Immature natural killer cell (primary cell): ENCODE data around the gene RHNO1. TPM values are rescaled to one million over a fixed set of nuclear protein-coding genes. Genes with fewer than 3 reads are reported as not detected.
"Not testable (repeated sequence)": the region's sequence is repeated elsewhere in the genome, so short reads cannot be mapped to it uniquely, and the experiment has no call there.

ENCODE experiments used
- DNase-seq, 3 donors: peaks; one replicate each; pipeline ENCODE4 v3.0.0; 2022; ENCODE audit warnings: mixed read lengths in 1 of 3
- H3K27ac Mint-ChIP-seq, 6 donors: one replicate each; pipeline ENCODE4 v1.8.0; 2020; ENCODE audit warnings: mixed read lengths in 6 of 6, mild to moderate bottlenecking in 5 of 6, inconsistent platforms in 4 of 6, moderate library complexity in 3 of 6
- H3K27me3 Mint-ChIP-seq, 3 donors: one replicate each; pipeline ENCODE4 v1.8.0; 2020 to 2021; ENCODE audit warnings: low read depth in 3 of 3, mild to moderate bottlenecking in 3 of 3, mixed read lengths in 3 of 3, moderate library complexity in 3 of 3, inconsistent platforms in 1 of 3
- H3K36me3 Mint-ChIP-seq, 3 donors: one replicate each; pipeline ENCODE4 v1.8.0; 2020; ENCODE audit warnings: mixed read lengths in 3 of 3, inconsistent platforms in 2 of 3, mild to moderate bottlenecking in 2 of 3
- H3K4me1 Mint-ChIP-seq, 2 donors: one replicate each; pipeline ENCODE4 v1.8.0; 2020; ENCODE audit warnings: inconsistent platforms in 2 of 2, mild to moderate bottlenecking in 2 of 2, mixed read lengths in 2 of 2, moderate library complexity in 1 of 2
- H3K4me3 Mint-ChIP-seq, 5 donors: one replicate each; pipeline ENCODE4 v1.8.0; 2020; ENCODE audit warnings: mild to moderate bottlenecking in 5 of 5, mixed read lengths in 5 of 5, inconsistent platforms in 3 of 5, moderate library complexity in 3 of 5
- H3K9me3 Mint-ChIP-seq, 6 donors: one replicate each; pipeline ENCODE4 v1.8.0; 2020; ENCODE audit warnings: mild to moderate bottlenecking in 6 of 6, mixed read lengths in 6 of 6, inconsistent platforms in 4 of 6, moderate library complexity in 3 of 6
- polyA plus RNA-seq, 3 donors: library from polyadenylated mRNA; unstranded; fragments of 300-500 nt; fragmentation: Illumina TruSeq; gene quantifications; one replicate each; pipeline ENCODE4 v1.2.3, GENCODE V29; 2021

Gene RHNO1
- polyA plus RNA-seq, 3 donors from 2014 or later = 27.2 to 49.0 (median 37.6) TPM

GRCh38 chr12:2851931-2852330 is 25.1 kb upstream of the RHNO1 start:
- Mint-ChIP-seq H3K36me3 (peaks cover 7 to 16% (median 11%) of the 10 kb centered on the region in 3 donors), H3K27me3 (no peaks in the 10 kb centered on the region), H3K4me1 (no peaks in the 10 kb centered on the region), H3K27ac (no peak overlapping the region), H3K4me3 (no peak overlapping the region), H3K9me3 (no peaks in the 10 kb centered on the region)
- no peak for DNase-seq

- peak overlapping the region in 1 of 6 donors; percentile 34 for H3K27ac Mint-ChIP-seq
- DNase-seq = peak in 2 of 3 donors; percentile 8 to 18
- H3K9me3 Mint-ChIP-seq = no peaks in the 10 kb centered on the region
- no peaks in the 10 kb centered on the region for H3K4me1 Mint-ChIP-seq
- peaks cover 0 to 1% (median 0%) of the 10 kb centered on the region in 3 donors for H3K27me3 Mint-ChIP-seq
- H3K4me3 Mint-ChIP-seq = no peak overlapping the region
- H3K36me3 Mint-ChIP-seq = peaks cover 3 to 12% (median 6%) of the 10 kb centered on the region in 3 donors
These were observed 23.4 kb upstream of the RHNO1 start for GRCh38 chr12:2853626-2854025.

- no peak for DNase-seq
- no peak overlapping the region for H3K27ac Mint-ChIP-seq
These were observed 22.2 kb upstream of the RHNO1 start for GRCh38 chr12:2854669-2855453.

GRCh38 chr12:2855546-2855945 is 21.5 kb upstream of the RHNO1 start:
- H3K9me3 Mint-ChIP-seq = no peaks in the 10 kb centered on the region
- no peaks in the 10 kb centered on the region for H3K4me1 Mint-ChIP-seq
- DNase-seq = no peak
- H3K36me3 Mint-ChIP-seq = peaks cover 3 to 6% (median 6%) of the 10 kb centered on the region in 3 donors
- H3K4me3 Mint-ChIP-seq = no peak overlapping the region
- H3K27me3 Mint-ChIP-seq = peaks cover 0 to 2% (median 0%) of the 10 kb centered on the region in 3 donors
- H3K27ac Mint-ChIP-seq = peak overlapping the region in 1 of 6 donors; percentile 30

More at GRCh38 chr12:2854669-2855453, 22.2 kb upstream of the RHNO1 start:
- Mint-ChIP-seq H3K36me3 (peaks cover 3 to 6% (median 6%) of the 10 kb centered on the region in 3 donors), H3K27me3 (peaks cover 0 to 2% (median 0%) of the 10 kb centered on the region in 3 donors), H3K4me3 (no peak overlapping the region), H3K9me3 (no peaks in the 10 kb centered on the region), H3K4me1 (no peaks in the 10 kb centered on the region)

GRCh38 chr12:2856051-2856450 is 21.0 kb upstream of the RHNO1 start:
- Mint-ChIP-seq H3K36me3 (peaks cover 3 to 6% (median 6%) of the 10 kb centered on the region in 3 donors), H3K4me3 (no peak overlapping the region), H3K27ac (no peak overlapping the region), H3K4me1 (no peaks in the 10 kb centered on the region), H3K9me3 (no peaks in the 10 kb centered on the region), H3K27me3 (peaks cover 0 to 2% (median 0%) of the 10 kb centered on the region in 3 donors)
- DNase-seq = no peak

GRCh38 chr12:2857021-2857431 is 20.0 kb upstream of the RHNO1 start, which contains the start of gene TEX52:
TEX52 (minus strand) TSS chr12:2857039; CDS start chr12:2857026, 13 bp downstream.
- Mint-ChIP-seq H3K36me3 (peaks cover 3 to 6% (median 6%) of the 10 kb centered on the region in 3 donors), H3K4me3 (no peak within 1 kb of the TSS), H3K4me1 (no peaks in the 10 kb centered on the region), H3K27ac (no peak within 1 kb of the TSS), H3K9me3 (no peaks in the 10 kb centered on the region), H3K27me3 (peaks cover 0 to 2% (median 0%) of the 10 kb centered on the region in 3 donors)
- no peak for DNase-seq

- Mint-ChIP-seq H3K27me3 (peaks cover 0 to 2% (median 0%) of the 10 kb centered on the region in 3 donors), H3K4me3 (no peak overlapping the region), H3K4me1 (no peaks in the 10 kb centered on the region), H3K27ac (no peak overlapping the region), H3K36me3 (peaks cover 3 to 6% (median 6%) of the 10 kb centered on the region in 3 donors), H3K9me3 (no peaks in the 10 kb centered on the region)
- DNase-seq = no peak
These were observed 19.4 kb upstream of the RHNO1 start for GRCh38 chr12:2857576-2857975.

GRCh38 chr12:2858334-2858733 is 18.7 kb upstream of the RHNO1 start:
- Mint-ChIP-seq H3K4me1 (no peaks in the 10 kb centered on the region), H3K27ac (peak overlapping the region in 1 of 6 donors; percentile 76), H3K27me3 (peaks cover 0 to 2% (median 0%) of the 10 kb centered on the region in 3 donors), H3K36me3 (peaks cover 3 to 6% (median 6%) of the 10 kb centered on the region in 3 donors), H3K4me3 (no peak overlapping the region), H3K9me3 (no peaks in the 10 kb centered on the region)
- no peak for DNase-seq

GRCh38 chr12:2858944-2859421 is 18.0 kb upstream of the RHNO1 start:
- H3K9me3 Mint-ChIP-seq = no peaks in the 10 kb centered on the region

GRCh38 chr12:2860170-2860569 is 16.9 kb upstream of the RHNO1 start:
- H3K36me3 Mint-ChIP-seq = peaks cover 3 to 6% (median 6%) of the 10 kb centered on the region in 3 donors
- DNase-seq = no peak
- H3K27me3 Mint-ChIP-seq = peaks cover 0 to 2% (median 0%) of the 10 kb centered on the region in 3 donors
- no peak overlapping the region for H3K27ac Mint-ChIP-seq
- no peaks in the 10 kb centered on the region for H3K9me3 Mint-ChIP-seq
- no peaks in the 10 kb centered on the region for H3K4me1 Mint-ChIP-seq
- no peak overlapping the region for H3K4me3 Mint-ChIP-seq

More at GRCh38 chr12:2858944-2859421, 18.0 kb upstream of the RHNO1 start:
- H3K36me3 Mint-ChIP-seq = peaks cover 3 to 6% (median 6%) of the 10 kb centered on the region in 3 donors
- H3K4me3 Mint-ChIP-seq = no peak overlapping the region
- H3K4me1 Mint-ChIP-seq = no peaks in the 10 kb centered on the region
- no peak for DNase-seq
- no peak overlapping the region for H3K27ac Mint-ChIP-seq
- H3K27me3 Mint-ChIP-seq = peaks cover 0 to 2% (median 0%) of the 10 kb centered on the region in 3 donors

- DNase-seq = no peak
These were observed 14.1 kb upstream of the RHNO1 start for GRCh38 chr12:2862876-2863275.

GRCh38 chr12:2863402-2863801 is 13.6 kb upstream of the RHNO1 start:
- DNase-seq, H3K4me1 Mint-ChIP-seq, H3K9me3 Mint-ChIP-seq, H3K36me3 Mint-ChIP-seq, H3K27me3 Mint-ChIP-seq, H3K4me3 Mint-ChIP-seq: not testable (repeated sequence)
- H3K27ac Mint-ChIP-seq = peak overlapping the region in 1 of 6 donors; percentile 34

More at GRCh38 chr12:2862876-2863275, 14.1 kb upstream of the RHNO1 start:
- Mint-ChIP-seq H3K27me3 (peaks cover 0 to 2% (median 0%) of the 10 kb centered on the region in 3 donors), H3K27ac (no peak overlapping the region), H3K36me3 (no peaks in the 10 kb centered on the region), H3K4me3 (no peak overlapping the region), H3K4me1 (no peaks in the 10 kb centered on the region), H3K9me3 (no peaks in the 10 kb centered on the region)

GRCh38 chr12:2864198-2864597 is 12.8 kb upstream of the RHNO1 start:
- Mint-ChIP-seq H3K4me3 (no peak overlapping the region), H3K9me3 (no peaks in the 10 kb centered on the region), H3K36me3 (no peaks in the 10 kb centered on the region), H3K4me1 (no peaks in the 10 kb centered on the region), H3K27ac (no peak overlapping the region), H3K27me3 (no peaks in the 10 kb centered on the region)
- DNase-seq = no peak

- H3K4me3 Mint-ChIP-seq, H3K4me1 Mint-ChIP-seq, H3K36me3 Mint-ChIP-seq, H3K27me3 Mint-ChIP-seq, DNase-seq, H3K9me3 Mint-ChIP-seq, H3K27ac Mint-ChIP-seq: not testable (repeated sequence)
These were observed 7.9 kb upstream of the RHNO1 start for GRCh38 chr12:2868986-2869632.
